Right atrium auricular region (tissue), 2 donors: ENCODE data around the gene DNAJC15. TPM values are rescaled to one million over a fixed set of nuclear protein-coding genes. Genes with fewer than 3 reads are reported as not detected.

Experiments used
- DNase-seq: peaks from one replicate; pipeline ENCODE4 v3.0.0-alpha.2; 2019; ENCODE audit warnings: low spot score
- H3K27ac ChIP-seq, 2 donors: fragments of 200-600 bp; sonication (generic); 1 replicate in 1 of 2; 2 replicates in 1 of 2; pipeline ENCODE4 v1.5.1; 2016 to 2019
- H3K27me3 ChIP-seq, 2 donors: fragments of 200-600 bp; sonication (generic); one replicate each; pipeline versions ENCODE4 v1.5.1 to v1.6.0; 2017 to 2019
- H3K36me3 ChIP-seq: fragments of 200-600 bp; sonication (generic); one replicate; pipeline ENCODE4 v1.5.1; 2016
- H3K4me1 ChIP-seq, 2 donors: fragments of 200-600 bp; sonication (generic); one replicate each; pipeline versions ENCODE4 v1.5.1 to v1.6.0; 2017 to 2019
- H3K4me3 ChIP-seq, 2 donors: fragments of 200-600 bp; sonication (generic); 1 replicate in 1 of 2; 2 replicates in 1 of 2; pipeline ENCODE4 v1.5.1; 2017 to 2019; ENCODE audit warnings: mild to moderate bottlenecking in 1 of 2, moderate library complexity in 1 of 2
- H3K9me3 ChIP-seq, 2 donors: fragments of 200-600 bp; sonication (generic); one replicate each; pipeline ENCODE4 v1.5.1; 2019
- CTCF ChIP-seq, 2 donors: fragments of 200-600 bp; sonication (generic); IDR thresholded peaks; one replicate each; pipeline ENCODE4 v1.5.1; 2019; ENCODE audit warnings: antibody characterized with exemption in 2 of 2
- total RNA-seq, 2 donors: library from RNA; depleted of rRNA; stranded (reverse); fragments of >200 nt; gene quantifications; one replicate each; pipeline ENCODE4 v1.1.0, GENCODE V29; 2016

The DNAJC15 gene
- 10 to 100 TPM; 10.8 to 14.0 TPM for total RNA-seq

DNA sequence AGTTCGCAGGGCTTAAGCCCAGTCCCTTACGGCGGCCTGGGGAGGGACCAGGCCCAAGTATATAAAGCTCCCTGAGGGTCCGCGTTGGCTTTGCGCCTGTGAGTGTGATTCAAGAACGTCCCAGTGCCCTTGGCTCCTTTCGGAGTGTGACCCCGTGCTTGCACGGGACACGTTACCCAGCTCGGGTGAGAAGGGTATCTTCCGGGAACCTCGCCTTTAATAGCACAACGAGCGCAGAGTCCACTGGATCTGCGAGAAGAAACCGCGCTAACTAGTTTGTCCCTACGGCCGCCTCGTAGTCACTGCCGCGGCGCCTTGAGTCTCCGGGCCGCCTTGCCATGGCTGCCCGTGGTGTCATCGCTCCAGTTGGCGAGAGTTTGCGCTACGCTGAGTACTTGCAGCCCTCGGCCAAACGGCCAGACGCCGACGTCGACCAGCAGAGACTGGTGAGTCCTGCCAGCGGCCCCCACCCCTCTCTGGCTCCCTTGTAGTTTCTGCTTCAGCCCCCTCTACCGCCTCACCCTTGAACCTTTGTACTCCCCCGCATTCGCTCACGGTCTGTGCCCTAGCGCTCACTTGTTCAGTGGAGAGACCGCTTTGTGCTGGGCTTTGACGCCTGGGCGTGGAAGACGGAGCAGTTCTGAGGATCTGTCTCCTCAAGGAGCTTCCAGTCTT, at the start of gene DNAJC15:
Gene DNAJC15 (plus strand): TSS at position 298 of the 675 bp plus-strand sequence. CDS start 41 bp downstream, at position 339.
- TF ChIP-seq CTCF (IDR thresholded peaks at IDR 0.05), result no peak
- no peaks in the 10 kb centered on the region for H3K36me3 ChIP-seq
- H3K4me1 ChIP-seq, result peaks cover 0 to 34% of the 10 kb centered on the region in 2 donors
- H3K9me3 ChIP-seq, result no peaks in the 10 kb centered on the region
- H3K4me3 ChIP-seq, result peak within 1 kb of the TSS; percentile 69 to 78
- H3K27ac ChIP-seq, result peak within 1 kb of the TSS; percentile 84 to 93
- peak; percentile 69 for DNase-seq
- no peaks in the 10 kb centered on the region for H3K27me3 ChIP-seq

DNA sequence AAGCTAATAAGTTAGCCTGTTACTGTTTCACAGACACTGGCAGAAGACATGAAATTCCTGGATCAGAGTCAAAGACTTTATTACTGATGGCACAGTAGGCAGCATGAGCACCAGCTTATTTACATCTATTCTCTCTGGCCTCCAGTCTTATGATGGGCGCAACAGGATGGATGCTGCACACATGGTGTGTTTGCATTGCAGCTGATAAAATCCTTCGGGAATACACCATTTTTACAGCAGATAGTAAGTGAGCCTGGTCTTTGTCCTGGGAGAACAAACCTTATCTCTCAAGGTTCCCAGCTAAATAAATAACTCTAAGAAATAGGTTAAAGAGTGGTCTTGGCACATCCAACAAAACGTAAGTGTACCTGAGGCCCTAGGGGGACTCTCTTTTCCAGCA, 47.3 kb upstream of the DNAJC15 start:
- H3K27ac ChIP-seq, result no peak overlapping the region
- no peak for DNase-seq
- TF ChIP-seq CTCF (IDR thresholded peaks at IDR 0.05), result no peak
- H3K36me3 ChIP-seq, result no peaks in the 10 kb centered on the region
- H3K4me1 ChIP-seq, result no peaks in the 10 kb centered on the region
- no peak overlapping the region for H3K4me3 ChIP-seq
- no peaks in the 10 kb centered on the region for H3K27me3 ChIP-seq
- H3K9me3 ChIP-seq, result no peaks in the 10 kb centered on the region

DNA sequence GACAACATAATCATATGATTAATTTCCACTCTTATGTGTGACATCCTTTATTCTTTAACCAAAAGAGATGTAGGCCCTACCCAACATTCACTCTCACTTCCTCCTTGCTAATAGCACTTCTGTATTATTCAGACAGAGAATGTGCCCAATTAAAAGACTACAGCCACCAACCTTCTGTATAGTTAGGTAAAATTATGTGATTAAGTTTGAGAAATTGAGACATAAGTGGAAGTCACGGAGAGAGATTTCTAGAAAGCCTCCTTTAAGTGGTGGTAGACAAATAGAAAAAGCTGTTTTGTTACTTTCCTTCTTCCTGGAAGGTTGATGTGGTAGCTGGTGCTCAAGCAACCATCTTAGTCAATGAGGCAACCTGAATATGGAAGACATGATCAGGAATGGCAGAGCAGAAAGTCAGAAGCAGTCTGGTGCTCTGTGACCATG, 46.1 kb upstream of the DNAJC15 start:
- H3K27ac ChIP-seq, result no peak overlapping the region

GRCh38 chr13:42981317-42981716, 42.1 kb upstream of the DNAJC15 start:
- H3K4me3 ChIP-seq, result no peak overlapping the region
- no peak for TF ChIP-seq CTCF (IDR thresholded peaks at IDR 0.05)
- H3K27ac ChIP-seq, result no peak overlapping the region
- no peaks in the 10 kb centered on the region for H3K9me3 ChIP-seq
- no peaks in the 10 kb centered on the region for H3K27me3 ChIP-seq
- H3K36me3 ChIP-seq, result no peaks in the 10 kb centered on the region
- no peak for DNase-seq
- peaks cover 0 to 4% of the 10 kb centered on the region in 2 donors for H3K4me1 ChIP-seq

More for the DNA sequence above, 46.1 kb upstream of the DNAJC15 start:
- DNase-seq, result no peak
- no peaks in the 10 kb centered on the region for H3K27me3 ChIP-seq
- no peak overlapping the region for H3K4me3 ChIP-seq
- no peaks in the 10 kb centered on the region for H3K4me1 ChIP-seq
- no peaks in the 10 kb centered on the region for H3K9me3 ChIP-seq
- TF ChIP-seq CTCF (IDR thresholded peaks at IDR 0.05), result no peak
- H3K36me3 ChIP-seq, result no peaks in the 10 kb centered on the region

- Histone ChIP-seq H3K4me1 (peaks cover 0 to 4% of the 10 kb centered on the region in 2 donors), H3K36me3 (no peaks in the 10 kb centered on the region), H3K4me3 (no peak overlapping the region), H3K27ac (no peak overlapping the region), H3K9me3 (no peaks in the 10 kb centered on the region), H3K27me3 (no peaks in the 10 kb centered on the region)
- DNase-seq, result no peak
- no peak for TF ChIP-seq CTCF (IDR thresholded peaks at IDR 0.05)
Measured at GRCh38 chr13:42981853-42982252, 41.5 kb upstream of the DNAJC15 start.

- no peaks in the 10 kb centered on the region for H3K9me3 ChIP-seq
- H3K4me3 ChIP-seq, result no peak overlapping the region
- H3K4me1 ChIP-seq, result peaks cover 0 to 4% of the 10 kb centered on the region in 2 donors
- H3K27me3 ChIP-seq, result no peaks in the 10 kb centered on the region
- TF ChIP-seq CTCF (IDR thresholded peaks at IDR 0.05), result no peak
- DNase-seq, result no peak
- no peak overlapping the region for H3K27ac ChIP-seq
- no peaks in the 10 kb centered on the region for H3K36me3 ChIP-seq
Measured at GRCh38 chr13:42984026-42984425, 39.4 kb upstream of the DNAJC15 start.
